Thoracic aorta (tissue), 2 donors: Measurements from ENCODE around the gene MED27. TPM values are rescaled to one million over a fixed set of nuclear protein-coding genes. Genes with fewer than 3 reads are reported as not detected.

ENCODE experiments used
- ATAC-seq: fragments of 150-250 bp; one replicate; pipeline ENCODE4 v1.8.0; 2017; ENCODE audit warnings: low read depth; ENCODE audit not compliant: insufficient number of reproducible peaks, low FRiP score
- DNase-seq: peaks from one replicate; pipeline ENCODE4 v3.0.0-alpha.2; 2020; ENCODE audit warnings: low spot score
- H3K27ac ChIP-seq, 2 donors: fragments of 200-600 bp; sonication (generic); 1 replicate in 1 of 2; 2 replicates in 1 of 2; pipeline ENCODE4 v1.5.1; 2016; ENCODE audit warnings: mild to moderate bottlenecking in 2 of 2, moderate library complexity in 2 of 2
- H3K27me3 ChIP-seq: fragments of 200-600 bp; sonication (generic); replicated peaks from 2 replicates; pipeline ENCODE4 v1.6.0; 2016; ENCODE audit warnings: mild to moderate bottlenecking; ENCODE audit not compliant: insufficient read depth
- H3K36me3 ChIP-seq: fragments of 200-600 bp; sonication (generic); one replicate; pipeline ENCODE4 v1.5.1; 2016
- H3K4me1 ChIP-seq, 2 donors: fragments of 200-600 bp; sonication (generic); 1 replicate in 1 of 2; 2 replicates in 1 of 2; pipeline versions ENCODE4 v1.5.1 to v1.6.0; 2016; ENCODE audit warnings: low read depth in 2 of 2, mild to moderate bottlenecking in 1 of 2; ENCODE audit not compliant: control insufficient read depth in 1 of 2
- H3K4me3 ChIP-seq: fragments of 200-600 bp; sonication (generic); 2 replicates; pipeline ENCODE4 v1.5.1; 2016; ENCODE audit warnings: mild to moderate bottlenecking
- H3K9me3 ChIP-seq: fragments of 200-600 bp; sonication (generic); 2 replicates; pipeline ENCODE4 v1.5.1; 2016
- CTCF ChIP-seq: fragments of 200-600 bp; sonication (generic); IDR thresholded peaks from one replicate; pipeline ENCODE4 v1.5.1; 2019; ENCODE audit warnings: antibody characterized with exemption
- total RNA-seq, 2 donors: library from RNA; depleted of rRNA; stranded (reverse); fragments of >200 nt; gene quantifications; one replicate each; pipeline versions ENCODE4 v1.1.0 to v1.2.3, GENCODE V29; 2016

The MED27 gene
- total RNA-seq, 2 donors from 2014 or later = 19.3 to 26.5 TPM

DNA sequence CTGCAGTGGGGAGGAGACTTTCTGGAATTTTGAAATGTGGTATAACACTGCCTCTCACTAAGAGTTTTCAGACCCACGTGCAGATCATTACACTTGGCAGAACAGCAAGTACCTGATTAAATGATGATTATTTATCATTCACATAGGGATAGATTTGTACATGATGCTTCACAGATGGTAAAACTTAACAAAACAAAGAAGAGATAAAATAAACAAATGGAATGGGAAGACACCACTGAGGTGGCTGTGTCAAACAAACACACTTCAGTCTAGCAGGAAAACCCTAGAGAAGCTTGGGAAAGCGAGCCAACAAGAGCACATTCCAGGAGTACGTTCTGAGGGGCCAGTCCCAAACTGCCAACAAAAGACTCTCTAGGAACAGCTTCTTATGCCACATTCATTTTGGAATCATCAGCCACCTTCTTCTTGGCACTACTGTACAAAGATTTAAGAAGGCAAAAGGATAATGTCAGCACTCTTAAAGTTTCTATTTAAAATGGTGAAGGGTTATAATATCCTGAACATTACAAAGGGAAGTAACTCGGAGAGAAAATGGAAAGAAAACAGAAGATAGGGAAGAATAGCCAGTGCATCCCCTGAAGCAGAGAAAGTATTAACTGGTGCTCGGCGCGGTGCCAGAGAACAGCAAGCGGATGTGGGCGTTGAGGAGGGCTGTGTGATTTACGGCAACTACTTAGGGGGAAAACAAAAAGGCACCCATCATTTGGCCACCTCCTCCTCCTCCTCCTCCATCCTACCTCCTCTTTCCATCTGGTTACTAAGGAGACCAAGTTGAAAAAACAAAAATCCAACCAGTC is 1.6 kb downstream of the MED27 start:
- Histone ChIP-seq H3K27me3 (no peaks in the 10 kb centered on the region), H3K9me3 (no peaks in the 10 kb centered on the region), H3K36me3 (peaks cover 6% of the 10 kb centered on the region), H3K4me1 (peaks cover 37 to 58% of the 10 kb centered on the region in 2 donors), H3K4me3 (peak overlapping the region; percentile 93), H3K27ac (peak overlapping the region; percentile 58 to 70)
- ATAC-seq = no peak
- no peak for TF ChIP-seq CTCF
- DNase-seq = peak; percentile 31

DNA sequence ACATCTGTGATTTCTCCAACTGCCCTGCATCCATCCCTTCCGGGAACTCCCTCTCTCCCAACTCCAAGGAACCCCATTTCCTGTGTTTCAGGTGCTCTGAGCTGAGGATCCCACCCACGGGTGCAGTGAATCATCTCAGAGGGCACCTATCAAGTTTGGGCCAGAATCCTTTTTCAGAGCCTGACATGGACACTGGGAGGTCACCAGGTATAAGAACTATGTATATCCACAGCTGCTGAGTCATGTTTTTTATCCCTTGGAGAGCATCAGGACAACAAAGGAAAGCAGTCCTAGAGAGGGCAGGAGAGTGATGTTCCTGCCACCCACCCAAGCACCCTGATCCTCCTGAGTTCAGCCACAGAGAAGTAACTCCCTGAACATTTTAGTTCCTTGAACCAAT is 3.8 kb downstream of the MED27 start:
- no peak for DNase-seq
- no peaks in the 10 kb centered on the region for H3K9me3 ChIP-seq
- H3K36me3 ChIP-seq = peaks cover 6% of the 10 kb centered on the region
- H3K4me3 ChIP-seq = no peak overlapping the region
- peaks cover 39 to 72% of the 10 kb centered on the region in 2 donors for H3K4me1 ChIP-seq
- peak overlapping the region; percentile 35 to 68 for H3K27ac ChIP-seq
- ATAC-seq = no peak
- no peaks in the 10 kb centered on the region for H3K27me3 ChIP-seq
- TF ChIP-seq CTCF = no peak

GRCh38 chr9:132074736-132075135 is 4.9 kb downstream of the MED27 start:
- peak overlapping the region; percentile 54 for H3K4me3 ChIP-seq
- no peaks in the 10 kb centered on the region for H3K9me3 ChIP-seq
- peaks cover 6% of the 10 kb centered on the region for H3K36me3 ChIP-seq
- peak; percentile 9 for DNase-seq
- peak overlapping the region; percentile 68 to 76 for H3K27ac ChIP-seq
- no peak for ATAC-seq
- TF ChIP-seq CTCF = no peak
- H3K4me1 ChIP-seq = peaks cover 41 to 81% of the 10 kb centered on the region in 2 donors
- no peaks in the 10 kb centered on the region for H3K27me3 ChIP-seq

DNA sequence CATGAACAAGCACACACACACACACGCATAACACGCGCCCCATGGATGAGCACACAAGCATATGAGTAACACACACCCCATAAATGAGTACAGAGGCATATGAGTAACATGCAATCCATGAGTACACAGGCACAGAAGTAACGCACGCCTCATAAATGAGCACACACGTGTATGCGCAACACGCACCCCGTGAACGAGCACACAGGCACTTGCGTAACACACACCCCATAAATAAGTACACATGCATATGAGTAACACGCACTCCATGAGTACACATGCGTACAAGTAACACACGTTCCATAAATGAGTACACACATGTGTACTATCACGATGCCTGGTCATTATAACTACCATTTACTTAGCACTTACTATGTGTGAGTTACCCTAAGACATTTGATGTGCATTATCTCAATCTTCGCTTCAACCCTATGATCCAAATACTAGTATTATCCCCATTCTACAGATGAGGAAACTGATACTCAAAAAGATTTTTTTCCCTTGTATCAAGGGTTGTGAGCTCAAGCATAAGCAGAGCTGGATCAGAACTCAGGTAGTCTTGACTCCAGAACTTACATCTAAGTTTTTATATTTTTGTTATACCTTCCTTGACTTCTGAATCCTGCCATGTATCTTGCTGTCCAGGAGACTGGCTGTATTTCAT is 7.7 kb downstream of the MED27 start:
- ATAC-seq = no peak
- H3K9me3 ChIP-seq = no peaks in the 10 kb centered on the region
- H3K36me3 ChIP-seq = peaks cover 14% of the 10 kb centered on the region
- no peaks in the 10 kb centered on the region for H3K27me3 ChIP-seq
- H3K4me1 ChIP-seq = peaks cover 30 to 69% of the 10 kb centered on the region in 2 donors
- no peak for TF ChIP-seq CTCF
- DNase-seq = no peak
- H3K27ac ChIP-seq = no peak overlapping the region
- no peak overlapping the region for H3K4me3 ChIP-seq

DNA sequence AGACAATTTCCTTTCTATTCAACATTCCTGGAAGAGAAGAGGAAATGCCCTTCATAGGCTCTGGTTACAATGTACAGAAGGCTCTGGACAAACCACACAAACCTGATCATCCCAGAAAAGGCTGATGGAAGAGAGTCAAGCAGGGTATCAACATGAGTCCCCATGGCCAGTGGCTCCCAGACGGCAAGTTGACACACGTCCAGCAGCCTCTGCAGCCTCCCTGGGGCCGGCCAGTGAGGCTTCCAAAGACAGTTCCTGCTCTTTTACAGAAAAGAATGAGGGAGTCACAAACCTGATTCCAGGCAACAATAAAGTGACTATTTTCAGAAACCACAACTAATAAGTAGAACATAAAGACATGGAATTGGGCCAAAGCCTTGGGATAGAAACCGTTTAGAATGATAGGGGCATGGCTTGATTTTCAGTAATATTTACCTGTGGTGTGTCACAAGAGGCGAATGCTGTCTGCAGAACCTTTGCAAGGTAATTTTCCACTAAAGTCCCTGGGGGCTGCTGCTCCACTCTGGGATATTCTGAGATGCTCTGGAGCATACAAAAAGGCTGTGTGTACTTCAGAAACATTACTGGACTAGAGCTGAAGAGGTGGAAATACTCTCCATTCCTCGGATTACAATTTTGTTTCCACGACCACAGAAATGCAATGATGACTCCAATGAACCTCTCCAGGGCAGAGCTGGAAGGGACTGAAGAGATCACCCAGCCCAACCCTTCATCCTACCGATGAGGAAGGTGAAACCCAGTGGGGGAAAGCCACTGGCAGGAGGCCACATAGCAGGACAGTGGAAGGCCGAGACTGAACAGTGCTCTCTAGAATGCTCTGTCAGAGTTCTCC is 10.4 kb downstream of the MED27 start:
- TF ChIP-seq CTCF = no peak
- Histone ChIP-seq H3K36me3 (peaks cover 8% of the 10 kb centered on the region), H3K9me3 (no peaks in the 10 kb centered on the region), H3K27me3 (no peaks in the 10 kb centered on the region), H3K4me3 (no peak overlapping the region), H3K27ac (no peak overlapping the region), H3K4me1 (peaks cover 16 to 55% of the 10 kb centered on the region in 2 donors)
- DNase-seq (no peak), ATAC-seq (no peak)
